HS-5 (cell line): ENCODE results near the gene PIK3IP1.
"Not testable (repeated sequence)": the region's sequence is repeated elsewhere in the genome, so short reads cannot be mapped to it uniquely, and the experiment has no call there.

Experiments
- DNase-seq: peaks from one replicate; pipeline ENCODE4 v3.0.0-alpha.2; 2012; ENCODE audit warnings: low read depth

The PIK3IP1 gene

DNA sequence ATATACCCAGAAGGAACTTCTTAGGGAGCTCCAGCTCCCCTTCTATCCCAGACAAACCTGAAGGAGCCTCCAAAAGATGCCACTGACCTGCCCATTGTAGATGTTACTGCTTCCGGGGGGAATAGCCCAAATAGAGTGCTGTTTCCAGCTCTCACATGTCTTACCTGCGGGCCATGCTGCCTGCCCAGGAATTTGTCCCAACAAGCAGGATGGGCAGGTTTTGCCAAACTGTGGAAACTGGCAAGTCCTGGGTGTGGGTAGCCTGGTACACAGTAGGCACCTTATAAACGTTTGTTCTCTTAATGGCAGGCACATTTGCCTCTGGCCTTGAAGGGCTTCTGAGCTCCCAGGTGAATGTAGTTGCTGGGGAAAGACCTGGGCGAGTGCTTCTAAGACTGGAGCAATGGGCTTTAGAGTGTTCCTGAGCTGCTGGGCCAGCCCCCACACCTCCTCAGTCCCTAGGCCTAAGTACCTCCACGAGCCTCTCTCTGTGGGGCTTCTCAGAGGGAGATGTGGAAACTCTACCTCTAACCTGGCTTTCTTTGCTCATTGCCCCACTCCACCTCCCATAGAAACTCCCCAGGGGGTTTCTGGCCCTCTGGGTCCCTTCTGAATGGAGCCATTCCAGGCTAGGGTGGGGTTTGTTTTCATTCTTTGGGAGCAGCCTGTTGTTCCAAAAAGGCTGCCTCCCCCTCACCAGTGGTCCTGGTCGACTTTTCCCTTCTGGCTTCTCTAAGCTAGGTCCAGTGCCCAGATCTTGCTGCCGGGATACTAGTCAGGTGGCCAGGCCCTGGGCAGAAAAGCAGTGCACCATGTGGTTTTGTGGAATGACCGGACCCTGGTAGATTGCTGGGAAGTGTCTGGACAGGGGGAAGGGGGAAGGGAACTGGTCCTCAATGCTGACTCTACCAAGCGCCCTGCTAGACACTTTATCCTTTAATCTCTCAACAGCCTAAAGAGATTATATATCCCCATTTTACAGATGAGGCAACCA lies 43.0 kb downstream of the PIK3IP1 start:
- DNase-seq: no peak

DNA sequence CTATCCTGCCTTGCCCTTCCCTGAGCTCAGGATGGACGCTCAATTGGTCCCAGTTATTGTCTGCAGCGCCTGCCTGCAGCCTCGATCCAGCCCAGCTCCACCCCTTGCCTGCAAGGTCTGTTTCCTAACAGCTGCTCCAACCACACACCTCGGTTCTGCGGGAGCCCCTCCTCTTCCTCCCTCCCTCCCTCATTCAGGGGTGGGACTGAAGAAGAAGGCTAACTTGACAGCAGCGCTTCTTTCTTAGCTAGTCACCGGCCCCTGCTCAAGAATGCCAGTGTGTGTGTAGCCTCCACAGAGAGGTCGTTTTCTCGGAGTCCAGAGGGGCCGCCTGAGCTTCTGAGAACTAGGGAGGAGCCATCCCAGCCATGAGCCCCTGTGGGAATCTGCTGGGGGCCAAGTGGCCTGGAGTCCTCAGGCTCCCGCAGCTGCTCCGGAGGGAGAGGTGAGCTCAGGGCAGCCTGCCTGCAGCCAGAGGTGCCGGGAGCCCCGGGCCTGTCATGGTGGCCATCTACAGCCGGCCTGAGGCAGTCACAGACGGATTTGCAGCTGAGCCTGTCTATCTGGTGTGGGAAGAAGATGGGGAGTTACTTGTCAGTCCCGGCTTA lies 44.0 kb downstream of the PIK3IP1 start:
- peak; percentile 45 for DNase-seq

DNA sequence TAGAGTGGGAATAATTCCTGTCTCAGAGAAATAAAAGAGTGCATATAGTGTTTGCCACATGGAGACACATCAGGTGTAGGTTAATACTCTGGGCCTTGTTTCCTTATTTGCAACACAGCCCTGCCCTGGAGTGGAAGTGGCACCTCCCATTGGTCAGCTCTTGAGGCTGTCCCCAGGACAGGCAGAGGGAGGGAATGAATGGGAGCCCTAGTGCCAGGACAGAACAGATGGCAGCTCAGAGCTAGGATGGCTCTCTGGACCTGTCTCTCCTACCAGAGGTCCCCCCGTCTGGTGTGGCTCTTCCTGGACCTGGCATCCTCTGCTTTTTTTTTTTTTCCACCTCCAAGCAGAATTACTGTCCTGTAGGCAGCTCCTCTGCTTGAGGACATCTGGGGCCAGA lies 44.6 kb downstream of the PIK3IP1 start:
- no peak for DNase-seq

DNA sequence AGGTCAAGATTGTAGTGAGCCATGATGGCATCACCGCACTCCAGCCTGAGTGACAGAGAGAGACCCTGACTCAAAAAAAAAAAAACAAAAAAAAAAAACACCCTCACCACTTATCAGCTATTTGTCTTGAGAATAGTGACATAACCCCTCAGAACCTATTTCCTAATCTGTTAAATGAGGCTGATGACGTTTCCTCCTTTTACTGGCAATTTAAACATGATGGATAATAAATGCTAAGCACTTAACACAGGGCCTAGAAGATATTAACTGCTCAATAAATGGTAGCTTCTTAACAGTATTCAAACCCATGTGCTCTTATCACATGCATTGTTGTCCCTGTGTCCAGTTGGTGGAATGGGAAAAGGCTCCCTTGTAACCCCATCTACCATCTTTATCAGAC lies 45.6 kb downstream of the PIK3IP1 start:
- no peak for DNase-seq

DNA sequence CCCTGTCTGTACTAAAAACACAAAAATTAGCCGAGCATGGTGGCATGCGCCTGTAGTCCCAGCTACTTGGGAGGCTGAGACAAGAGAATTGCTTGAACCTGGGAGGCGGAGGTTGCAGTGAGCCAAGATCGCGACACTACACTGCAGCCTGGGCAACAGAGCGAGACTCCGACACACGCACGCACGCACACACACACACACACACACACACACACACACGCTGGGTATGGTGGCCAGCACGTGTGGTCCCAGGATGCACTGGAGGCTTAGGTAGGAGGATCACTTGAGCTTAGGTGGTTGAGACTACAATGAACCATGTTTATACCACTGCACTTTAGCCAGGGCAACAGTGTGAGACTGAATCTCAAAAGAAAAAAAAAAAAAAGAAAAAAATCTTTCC lies 46.3 kb downstream of the PIK3IP1 start:
- DNase-seq: not testable (repeated sequence)

DNA sequence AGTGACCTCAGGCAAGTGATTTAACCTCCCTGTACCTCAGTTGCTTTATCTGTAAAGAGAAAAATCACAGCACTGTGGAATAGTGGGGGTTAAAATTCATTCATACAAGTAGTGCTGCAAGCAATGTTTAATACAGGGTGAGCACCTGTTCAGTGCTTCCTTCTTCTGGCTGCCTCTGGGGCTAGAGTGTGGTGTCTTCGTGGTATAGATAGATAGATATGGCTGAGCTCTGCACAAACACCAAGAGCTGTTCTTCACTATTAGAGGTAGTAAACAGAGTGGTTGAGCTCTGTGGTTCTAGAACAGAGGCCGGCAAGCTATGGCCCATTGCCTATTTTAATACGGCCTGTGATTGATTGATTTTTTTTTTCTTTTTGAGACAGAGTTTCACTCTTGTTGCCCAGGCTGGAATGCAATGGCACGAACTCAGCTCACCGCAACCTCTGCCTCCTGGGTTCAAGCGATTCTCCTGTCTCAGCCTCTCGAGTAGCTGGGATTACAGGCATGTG lies 47.3 kb downstream of the PIK3IP1 start:
- no peak for DNase-seq

DNA sequence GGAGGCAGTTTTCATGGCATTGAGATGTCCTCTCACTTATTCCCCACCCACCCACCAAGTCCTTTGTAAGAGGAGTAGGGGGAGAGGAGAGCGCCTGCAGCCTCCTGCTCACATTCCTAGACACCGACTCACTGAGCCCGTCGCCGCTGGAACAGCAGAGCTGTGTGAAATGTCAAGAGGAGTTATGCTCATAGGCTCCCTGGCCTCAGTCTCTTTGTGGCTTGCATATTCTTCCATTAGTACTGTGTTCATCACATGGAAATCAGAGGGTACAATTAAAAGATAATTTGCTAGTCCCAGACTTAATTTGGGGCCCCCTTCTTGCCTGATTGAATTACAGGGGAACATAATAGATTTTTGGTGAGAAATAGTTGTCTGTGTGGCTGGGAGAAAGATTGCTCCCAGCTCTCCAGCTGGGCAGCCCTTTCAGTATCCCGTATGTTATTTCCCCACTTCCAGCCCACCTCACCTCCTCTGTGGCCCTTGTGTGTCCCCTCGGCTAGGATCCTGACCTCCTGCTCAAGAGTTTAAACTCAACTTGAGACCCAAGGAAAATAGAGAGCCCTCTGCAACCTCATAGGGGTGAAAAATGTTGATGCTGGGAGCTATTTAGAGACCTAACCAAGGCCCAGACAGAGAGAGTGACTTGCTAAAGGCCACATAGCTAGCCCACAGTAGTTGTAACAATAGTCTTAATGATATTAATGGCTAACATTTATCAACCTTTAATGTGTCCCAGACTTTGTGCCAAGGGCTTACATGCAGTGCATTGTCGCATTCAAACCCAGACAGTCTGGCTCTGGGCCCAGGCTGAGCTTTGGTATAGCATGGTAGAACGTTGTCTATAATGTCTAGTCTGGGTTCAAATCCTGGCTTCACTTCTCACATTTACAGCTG lies 48.0 kb downstream of the PIK3IP1 start:
- DNase-seq: peak; percentile 48

DNA sequence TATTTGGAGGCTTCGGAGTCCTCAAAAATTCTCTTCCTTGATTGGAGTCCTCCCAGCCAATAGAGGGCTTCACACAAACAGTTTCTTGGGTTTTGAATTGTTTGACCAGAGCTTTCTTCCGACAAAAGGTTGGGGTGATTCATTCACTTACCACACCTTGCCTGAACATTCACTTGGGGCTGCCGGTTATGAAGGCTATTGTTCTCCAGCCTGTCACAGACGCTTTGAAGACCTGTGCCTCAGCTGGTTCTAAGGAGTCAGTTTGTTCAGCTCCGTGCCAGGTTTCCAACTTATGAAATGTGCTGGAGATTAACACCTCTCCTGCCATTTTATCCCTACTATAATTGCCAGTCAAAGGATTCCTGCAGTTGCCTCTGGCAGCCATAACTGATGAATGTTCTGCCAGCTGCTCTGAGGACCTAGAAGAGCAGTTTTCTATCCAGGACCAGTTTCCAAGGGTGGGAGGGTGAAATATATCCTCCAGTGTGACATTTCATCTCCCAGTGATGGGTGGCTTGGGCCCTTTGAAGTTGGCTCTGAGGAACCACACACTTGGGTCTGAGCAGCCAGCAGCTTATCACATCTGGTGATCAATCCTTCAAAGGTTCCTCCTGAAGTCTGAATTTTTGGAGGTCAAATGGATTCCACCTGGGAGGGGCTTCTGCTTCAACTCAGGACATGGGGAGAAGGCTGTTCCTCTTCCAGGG lies 48.8 kb downstream of the PIK3IP1 start:
- DNase-seq: no peak

DNA sequence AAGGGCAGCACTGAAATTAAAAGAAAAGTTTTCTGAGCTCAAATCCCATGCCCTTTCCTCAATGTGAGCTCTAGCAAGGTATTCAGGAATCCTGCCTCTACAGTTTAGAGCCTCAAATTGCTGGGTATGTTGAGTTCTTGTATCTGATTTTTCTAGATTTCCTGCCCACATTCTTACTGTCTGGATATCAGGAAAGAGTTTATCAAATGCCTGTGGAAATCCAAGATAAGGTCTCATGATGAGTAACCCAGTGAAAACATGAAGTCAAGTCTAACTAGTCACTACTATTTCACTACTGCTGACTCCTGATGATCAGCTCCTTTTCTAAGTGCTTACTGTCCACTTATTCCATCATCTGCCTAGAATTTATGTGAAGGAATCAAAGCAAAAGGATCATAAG lies 50.4 kb downstream of the PIK3IP1 start:
- peak; percentile 43 for DNase-seq

DNA sequence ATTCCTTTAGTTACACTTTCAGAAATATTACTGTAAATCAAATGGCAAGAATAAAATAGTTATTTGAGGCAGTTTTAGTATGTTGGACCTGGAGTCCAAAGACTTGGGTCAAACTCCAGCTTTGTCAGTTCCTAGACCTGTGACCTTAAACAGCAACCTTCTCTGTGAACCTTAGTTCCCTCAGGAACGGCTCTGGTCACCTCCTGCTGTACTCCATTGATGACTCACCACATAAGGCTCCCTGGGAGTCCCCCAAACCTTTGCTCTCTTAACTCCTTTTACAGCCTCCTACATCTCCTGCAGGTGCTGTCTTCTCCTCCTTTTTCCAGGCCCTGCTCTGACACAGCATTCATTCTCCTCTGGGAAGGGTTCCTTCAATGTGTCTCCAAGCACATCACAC lies 51.1 kb downstream of the PIK3IP1 start:
- DNase-seq: no peak

DNA sequence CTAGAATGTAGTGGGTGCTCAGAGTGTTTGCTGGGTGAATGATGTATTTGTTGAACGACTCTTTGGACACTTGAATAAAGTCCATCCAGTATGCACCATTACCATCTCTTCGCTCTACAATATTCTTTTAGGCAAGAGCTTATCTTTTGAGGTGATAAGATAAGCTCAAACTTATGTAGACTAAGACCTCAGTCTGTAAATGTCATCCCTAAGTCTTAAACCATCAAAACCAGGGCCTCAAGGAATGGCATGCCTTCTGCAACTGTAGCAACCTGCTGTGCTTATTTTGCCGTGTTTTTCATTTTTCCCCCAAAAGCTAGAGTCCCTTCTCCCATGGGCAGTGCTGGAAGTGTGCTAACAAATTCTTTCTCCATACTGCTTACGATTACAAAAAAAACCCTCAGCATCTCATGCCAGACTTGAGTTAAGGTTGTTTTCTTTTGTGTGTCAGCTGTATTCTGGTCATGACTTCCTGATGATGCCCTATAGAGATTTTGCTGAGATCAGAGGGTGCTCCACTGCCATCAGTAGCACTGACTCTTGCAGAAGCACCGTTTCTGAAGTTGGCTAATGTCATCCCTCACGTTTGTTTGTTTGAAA lies 52.4 kb downstream of the PIK3IP1 start:
- DNase-seq: no peak

DNA sequence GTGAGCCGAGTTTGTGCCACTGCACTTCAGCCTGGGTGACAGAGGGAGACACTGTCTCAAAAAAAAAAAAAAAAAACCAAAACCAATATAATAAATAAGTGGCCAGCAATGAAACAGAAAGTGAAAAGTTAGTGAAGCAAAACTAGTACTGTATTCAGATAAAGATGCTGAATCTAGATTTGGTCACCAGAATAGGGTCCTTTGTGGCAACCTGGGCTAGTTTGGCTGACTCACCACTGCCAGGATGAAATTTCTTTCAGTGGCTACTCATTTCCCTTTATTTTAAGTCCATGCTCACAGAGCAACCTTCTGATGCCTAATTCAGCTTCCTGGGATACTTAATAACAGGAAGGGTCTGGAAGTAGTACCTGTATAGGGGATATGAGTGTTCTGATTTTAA lies 54.2 kb downstream of the PIK3IP1 start:
- DNase-seq: no peak

DNA sequence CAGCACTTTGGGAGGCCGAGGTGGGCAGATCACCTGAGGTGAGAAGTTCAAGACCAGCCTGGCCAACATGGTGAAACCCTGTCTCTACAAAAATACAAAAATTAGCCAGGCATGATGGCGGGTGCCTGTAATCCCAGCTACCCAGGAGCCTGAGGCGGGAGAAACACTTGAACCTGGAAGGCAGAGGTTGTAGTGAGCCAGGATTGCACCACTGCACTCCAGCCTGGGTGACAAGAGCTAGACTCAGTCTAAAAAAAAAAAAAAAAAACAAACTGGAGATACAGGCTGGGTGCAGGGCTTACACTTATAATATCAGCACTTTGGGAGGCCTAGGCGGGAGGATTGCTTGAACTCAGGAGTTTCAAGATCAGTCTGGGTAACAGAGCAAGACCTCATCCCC lies 56.2 kb downstream of the PIK3IP1 start:
- not testable (repeated sequence) for DNase-seq

DNA sequence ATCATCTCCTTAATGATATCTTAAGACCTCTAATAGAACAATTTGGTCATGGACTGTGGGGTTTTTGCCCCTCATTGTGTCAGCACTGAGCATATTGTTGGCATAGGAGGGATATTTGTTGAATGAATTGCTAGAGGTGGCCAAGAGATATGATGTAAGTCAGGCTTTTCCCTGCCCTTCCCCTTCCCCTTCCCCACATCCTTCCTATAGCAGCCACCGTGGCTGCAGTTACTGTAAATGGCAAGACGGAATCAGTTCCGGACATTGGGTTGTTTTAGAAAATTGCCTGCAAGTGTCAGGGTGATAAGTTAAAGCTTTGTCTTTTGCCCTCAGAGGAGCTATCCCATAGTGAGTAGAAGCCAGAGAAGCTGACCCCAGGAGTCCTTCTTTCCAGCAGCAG lies 57.2 kb downstream of the PIK3IP1 start:
- no peak for DNase-seq

DNA sequence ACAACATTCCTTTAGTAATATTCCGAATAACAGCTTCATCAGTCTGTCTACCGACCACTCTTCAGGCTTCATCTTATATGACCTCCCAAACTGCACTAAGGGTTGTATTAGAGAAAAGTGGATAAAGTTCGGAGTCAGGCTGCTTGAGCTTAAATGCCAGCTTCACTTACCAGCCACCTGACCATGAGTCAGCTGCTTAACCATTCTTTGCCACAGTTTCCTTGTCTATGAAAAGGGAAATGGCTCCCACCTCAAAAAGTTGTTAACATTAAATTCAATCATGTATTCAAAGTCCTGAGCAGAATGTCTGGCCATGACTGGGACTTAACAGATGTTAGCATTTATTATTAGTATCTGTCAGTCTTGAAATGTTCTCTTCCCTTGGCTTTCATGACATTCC lies 59.3 kb downstream of the PIK3IP1 start:
- no peak for DNase-seq
